LNCaP clone FGC (cell line): ENCODE measurements around the gene ZBTB16.

ENCODE experiments used
- DNase-seq: peaks from one replicate; pipeline ENCODE4 v3.0.0-alpha.2; 2011; ENCODE audit warnings: low read depth
- H3K4me3 ChIP-seq: 2 replicates; pipeline ENCODE4 v1.5.1; 2011; ENCODE audit warnings: mild to moderate bottlenecking, low read depth, low read length, control low read depth
- CTCF ChIP-seq: IDR thresholded peaks from 2 replicates; pipeline ENCODE4 v1.5.1; 2012; ENCODE audit warnings: mild to moderate bottlenecking; ENCODE audit not compliant: control insufficient read depth, insufficient read depth; ENCODE audit errors: extremely low read depth

Gene ZBTB16

GRCh38 chr11:114052160-114052559 is 7.4 kb upstream of the ZBTB16 start:
- H3K4me3 ChIP-seq, result no peak overlapping the region
- no peak for TF ChIP-seq CTCF
- no peak for DNase-seq

- DNase-seq, result no peak
- TF ChIP-seq CTCF, result no peak
- H3K4me3 ChIP-seq, result no peak overlapping the region
Observed at GRCh38 chr11:114053406-114053805, 6.1 kb upstream of the ZBTB16 start.

- H3K4me3 ChIP-seq, result no peak overlapping the region
- TF ChIP-seq CTCF, result no peak
- no peak for DNase-seq
Observed at GRCh38 chr11:114054806-114055205, 4.7 kb upstream of the ZBTB16 start.

GRCh38 chr11:114056409-114056808 is 3.1 kb upstream of the ZBTB16 start:
- no peak overlapping the region for H3K4me3 ChIP-seq
- TF ChIP-seq CTCF, result no peak
- DNase-seq, result no peak

DNA sequence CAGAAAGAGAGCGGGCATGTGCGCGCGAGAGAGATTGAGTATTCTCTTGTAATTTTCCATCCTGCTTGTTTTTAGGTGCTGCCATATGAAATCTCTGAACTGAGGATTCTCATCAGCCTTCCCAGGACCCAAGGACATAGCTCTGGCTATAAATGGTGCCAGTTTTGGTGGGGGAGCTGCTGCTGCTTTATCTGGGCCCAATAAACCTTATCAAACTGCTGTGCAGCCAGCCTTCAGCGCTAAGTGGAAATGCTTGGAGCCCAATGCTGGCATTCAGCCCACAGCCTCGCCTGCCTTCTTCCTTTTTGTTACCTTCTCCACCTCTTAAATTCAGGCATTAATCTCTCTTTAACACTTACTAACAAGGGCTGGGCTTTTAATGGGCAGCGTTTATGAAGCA is 2.4 kb upstream of the ZBTB16 start:
- no peak for DNase-seq
- no peak for TF ChIP-seq CTCF
- no peak overlapping the region for H3K4me3 ChIP-seq

GRCh38 chr11:114057605-114058004 is 1.9 kb upstream of the ZBTB16 start:
- no peak overlapping the region for H3K4me3 ChIP-seq
- no peak for DNase-seq
- TF ChIP-seq CTCF, result no peak

- H3K4me3 ChIP-seq, result no peak overlapping the region
- TF ChIP-seq CTCF, result no peak
- DNase-seq, result no peak
Observed at GRCh38 chr11:114058026-114058706, 1.3 kb upstream of the ZBTB16 start.
